ENCODE data around the gene HTT-AS. TPM values are rescaled to one million over a fixed set of nuclear protein-coding genes. Genes with fewer than 3 reads are reported as not detected.
A peak's percentile ranks its signal among the peaks of the same experiment; 100 is the strongest.

The HTT-AS gene
- total and polyA plus RNA-seq, 8 donors: not detected

DNA sequence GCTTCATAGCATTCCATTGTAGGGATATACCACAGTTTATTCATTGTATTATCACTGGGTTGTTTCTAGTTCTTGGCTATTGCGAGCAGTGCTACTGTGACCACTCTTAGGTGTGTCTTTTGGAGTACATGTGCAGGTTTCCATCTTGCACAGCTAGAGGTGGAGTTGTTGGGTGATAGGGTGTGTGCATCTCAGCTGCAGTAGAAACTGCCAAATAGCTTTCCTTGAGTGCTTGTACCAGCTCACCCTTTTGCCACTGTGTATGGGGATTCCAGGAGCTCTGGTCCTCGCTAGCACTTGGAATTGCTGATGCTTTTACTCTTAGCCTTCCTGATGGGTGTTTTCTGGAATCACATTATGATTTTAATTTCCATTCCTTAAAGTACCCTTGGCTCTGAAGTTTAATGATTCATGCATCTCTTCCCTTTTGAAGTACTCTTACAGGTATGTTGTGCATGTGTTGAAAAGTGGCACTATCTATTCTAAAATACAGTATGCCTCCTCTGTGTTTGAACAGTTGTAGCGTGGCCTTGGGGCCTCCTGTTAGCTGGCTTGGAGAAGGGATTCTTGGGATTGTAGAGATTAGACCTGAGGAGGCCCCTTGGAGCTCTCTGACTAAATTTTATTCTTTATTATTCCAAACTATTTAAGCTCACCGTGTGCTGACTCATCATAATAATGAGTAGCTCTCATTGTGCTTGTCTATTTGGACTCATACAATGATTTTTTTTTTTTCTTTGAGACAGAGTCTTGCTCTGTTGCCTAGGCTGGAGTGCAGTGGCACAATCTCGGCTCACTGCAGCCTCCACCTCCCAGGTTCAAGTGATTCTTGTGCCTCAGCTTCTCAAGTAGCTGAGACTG, 38.5 kb upstream of the HTT-AS start:
- peak overlapping the region in 4 of 5 donors; percentile 45 to 75 (median 68) for H3K27ac ChIP-seq
- no peak overlapping the region for H3K4me3 ChIP-seq
- no peaks in the 10 kb centered on the region for H3K9me3 ChIP-seq
- peaks cover 30 to 89% (median 81%) of the 10 kb centered on the region in 4 donors for H3K36me3 ChIP-seq
- TF ChIP-seq, protein P1, sequence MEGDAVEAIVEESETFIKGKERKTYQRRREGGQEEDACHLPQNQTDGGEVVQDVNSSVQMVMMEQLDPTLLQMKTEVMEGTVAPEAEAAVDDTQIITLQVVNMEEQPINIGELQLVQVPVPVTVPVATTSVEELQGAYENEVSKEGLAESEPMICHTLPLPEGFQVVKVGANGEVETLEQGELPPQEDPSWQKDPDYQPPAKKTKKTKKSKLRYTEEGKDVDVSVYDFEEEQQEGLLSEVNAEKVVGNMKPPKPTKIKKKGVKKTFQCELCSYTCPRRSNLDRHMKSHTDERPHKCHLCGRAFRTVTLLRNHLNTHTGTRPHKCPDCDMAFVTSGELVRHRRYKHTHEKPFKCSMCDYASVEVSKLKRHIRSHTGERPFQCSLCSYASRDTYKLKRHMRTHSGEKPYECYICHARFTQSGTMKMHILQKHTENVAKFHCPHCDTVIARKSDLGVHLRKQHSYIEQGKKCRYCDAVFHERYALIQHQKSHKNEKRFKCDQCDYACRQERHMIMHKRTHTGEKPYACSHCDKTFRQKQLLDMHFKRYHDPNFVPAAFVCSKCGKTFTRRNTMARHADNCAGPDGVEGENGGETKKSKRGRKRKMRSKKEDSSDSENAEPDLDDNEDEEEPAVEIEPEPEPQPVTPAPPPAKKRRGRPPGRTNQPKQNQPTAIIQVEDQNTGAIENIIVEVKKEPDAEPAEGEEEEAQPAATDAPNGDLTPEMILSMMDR (IDR thresholded peaks at IDR 0.05): no peak
- no peak for TF ChIP-seq POLR2A (IDR thresholded peaks at IDR 0.05)
- TF ChIP-seq EP300 (IDR thresholded peaks at IDR 0.05): no peak
- TF ChIP-seq POLR2AphosphoS5 (IDR thresholded peaks at IDR 0.05): no peak
- H3K27me3 ChIP-seq: no peaks in the 10 kb centered on the region
- no peak for DNase-seq
- 75 to 85% (median 81%) methylated on average over 5 of the region's 5 CpGs for WGBS, 5 donors
- H3K4me1 ChIP-seq: peaks cover 6 to 65% (median 43%) of the 10 kb centered on the region in 4 donors
- intact Hi-C loops (cut with DNase I; ENCODE audit: low total_unique reads): no loop called here

DNA sequence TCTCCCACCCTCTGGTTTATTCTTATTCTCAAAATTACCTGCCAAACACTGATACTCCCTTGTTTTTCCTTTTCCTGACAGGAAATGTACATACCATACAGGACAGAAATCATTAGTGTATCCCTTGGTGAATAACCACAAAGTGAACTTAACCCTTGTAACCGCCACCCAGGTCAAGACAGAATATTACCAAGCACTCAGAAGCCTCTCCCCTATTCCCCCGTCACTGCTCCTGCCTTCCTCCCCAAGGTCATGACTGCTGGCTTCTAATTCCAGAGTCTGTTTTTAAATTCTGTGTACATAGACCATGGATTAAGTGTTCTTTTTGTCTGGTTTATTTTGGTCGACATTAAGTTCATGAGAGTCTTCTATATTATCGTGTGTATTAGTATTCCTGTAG, 37.9 kb upstream of the HTT-AS start:
- H3K27ac ChIP-seq: peak overlapping the region in 4 of 5 donors; percentile 45 to 75 (median 68)

DNA sequence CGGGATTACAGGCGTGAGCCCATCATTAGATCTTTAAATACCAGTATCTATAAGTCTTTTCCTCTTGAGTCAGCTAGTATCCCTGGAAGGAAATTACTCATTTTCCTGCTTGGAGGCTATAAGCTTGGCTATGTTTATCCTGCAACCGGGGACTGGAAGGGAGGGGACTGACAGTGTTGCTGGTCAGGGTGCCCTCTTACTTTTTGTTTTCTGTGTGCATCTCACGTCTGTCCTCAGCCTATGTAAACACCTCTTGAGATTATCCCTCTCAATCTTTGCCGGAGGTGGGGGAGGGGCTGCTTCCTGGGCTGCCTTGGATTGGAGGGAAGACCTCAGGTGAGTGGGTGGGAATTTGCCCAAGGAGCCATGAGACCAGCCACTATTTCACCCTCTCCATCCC, 37.1 kb upstream of the HTT-AS start:
- WGBS, 5 donors: 53 to 70% (median 68%) methylated on average over 5 of the region's 5 CpGs
- no peaks in the 10 kb centered on the region for H3K9me3 ChIP-seq

More for the DNA sequence above, 37.9 kb upstream of the HTT-AS start:
- 53 to 74% (median 61%) methylated on average over 4 of the region's 4 CpGs for WGBS, 5 donors
- intact Hi-C loops (cut with DNase I; ENCODE audit: low total_unique reads): no loop called here
- Histone ChIP-seq H3K4me3 (no peak overlapping the region), H3K27me3 (no peaks in the 10 kb centered on the region), H3K9me3 (no peaks in the 10 kb centered on the region), H3K4me1 (peaks cover 8 to 70% (median 49%) of the 10 kb centered on the region in 4 donors), H3K36me3 (peaks cover 36 to 89% (median 81%) of the 10 kb centered on the region in 4 donors)
- TF ChIP-seq, protein P1 (IDR thresholded peaks at IDR 0.05): no peak
- TF ChIP-seq EP300 (IDR thresholded peaks at IDR 0.05): no peak
- TF ChIP-seq POLR2A (IDR thresholded peaks at IDR 0.05): no peak
- TF ChIP-seq POLR2AphosphoS5 (IDR thresholded peaks at IDR 0.05): peak in 1 of 3 donors; percentile 23
- no peak for DNase-seq

DNA sequence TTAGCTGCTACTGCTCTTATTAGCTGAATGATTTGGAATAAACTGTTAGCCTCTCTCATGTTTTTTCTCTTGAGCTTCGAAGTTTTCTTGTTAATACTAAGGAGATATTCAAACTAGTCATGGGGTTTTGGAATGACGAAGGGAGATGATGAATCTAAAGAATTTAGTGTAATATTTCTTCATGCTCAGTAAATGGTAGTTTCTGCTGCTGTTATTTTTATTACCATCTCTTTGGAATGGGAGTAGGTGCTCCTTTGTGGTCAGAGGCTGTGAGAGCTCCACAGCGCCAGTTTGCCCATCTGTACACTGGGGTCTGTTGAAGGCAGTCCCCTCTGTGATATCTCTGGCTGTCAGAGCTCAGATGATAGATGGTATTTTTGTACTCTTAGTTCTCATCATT, 33.9 kb upstream of the HTT-AS start:
- WGBS, 5 donors: 78 to 93% (median 88%) methylated on average over 3 of the region's 3 CpGs
- Histone ChIP-seq H3K4me3 (no peak overlapping the region), H3K4me1 (peaks cover 14 to 69% (median 54%) of the 10 kb centered on the region in 4 donors), H3K36me3 (peaks cover 15 to 79% (median 73%) of the 10 kb centered on the region in 4 donors), H3K27ac (peak overlapping the region in 4 of 5 donors; percentile 61 to 77 (median 75)), H3K27me3 (no peaks in the 10 kb centered on the region), H3K9me3 (no peaks in the 10 kb centered on the region)
- TF ChIP-seq POLR2A (IDR thresholded peaks at IDR 0.05): no peak
- TF ChIP-seq, protein P1 (IDR thresholded peaks at IDR 0.05): no peak
- no peak for TF ChIP-seq EP300 (IDR thresholded peaks at IDR 0.05)
- TF ChIP-seq POLR2AphosphoS5 (IDR thresholded peaks at IDR 0.05): no peak
- intact Hi-C loops (cut with DNase I; ENCODE audit: low total_unique reads): no loop called here
- no peak for DNase-seq

More for the DNA sequence above, 37.1 kb upstream of the HTT-AS start:
- DNase-seq: no peak
- peak overlapping the region; percentile 36 to 75 (median 64) for H3K27ac ChIP-seq
- H3K4me3 ChIP-seq: no peak overlapping the region
- intact Hi-C loops (cut with DNase I; ENCODE audit: low total_unique reads): no loop called here
- H3K27me3 ChIP-seq: no peaks in the 10 kb centered on the region
- TF ChIP-seq, protein P1 (IDR thresholded peaks at IDR 0.05): no peak
- TF ChIP-seq POLR2AphosphoS5 (IDR thresholded peaks at IDR 0.05) (no peak), POLR2A (IDR thresholded peaks at IDR 0.05) (no peak), EP300 (IDR thresholded peaks at IDR 0.05) (no peak)
- H3K4me1 ChIP-seq: peaks cover 14 to 76% (median 55%) of the 10 kb centered on the region in 4 donors
- peaks cover 32 to 84% (median 76%) of the 10 kb centered on the region in 4 donors for H3K36me3 ChIP-seq

All from stomach (tissue), 9 donors.